HFFc6 (cell line): ENCODE data around the gene ANHX. TPM values are rescaled to one million over a fixed set of nuclear protein-coding genes. Genes with fewer than 3 reads are reported as not detected.
"Not testable (repeated sequence)": the region's sequence is repeated elsewhere in the genome, so short reads cannot be mapped to it uniquely, and the experiment has no call there.

Experiments used
- DNase-seq: peaks from one replicate; pipeline ENCODE4 v3.0.0-alpha.2; 2018
- H3K27ac Mint-ChIP-seq: 2 replicates; pipeline ENCODE4 v1.8.0; 2020; ENCODE audit warnings: mild to moderate bottlenecking, mixed read lengths
- H3K27me3 Mint-ChIP-seq: 2 replicates; pipeline ENCODE4 v1.8.0; 2021; ENCODE audit warnings: mild to moderate bottlenecking, moderate library complexity, mixed read lengths; ENCODE audit not compliant: insufficient read depth
- H3K36me3 Mint-ChIP-seq: 2 replicates; pipeline ENCODE4 v1.8.0; 2021; ENCODE audit warnings: low read depth, mixed read lengths
- H3K4me1 Mint-ChIP-seq: 2 replicates; pipeline ENCODE4 v1.8.0; 2020; ENCODE audit warnings: low read depth, mixed read lengths
- H3K4me3 Mint-ChIP-seq: 2 replicates; pipeline ENCODE4 v1.8.0; 2020; ENCODE audit warnings: mild to moderate bottlenecking, moderate library complexity, mixed read lengths
- H3K9me3 Mint-ChIP-seq: 2 replicates; pipeline ENCODE4 v1.8.0; 2020; ENCODE audit warnings: mild to moderate bottlenecking, mixed read lengths
- CTCF ChIP-seq: fragments of 200-600 bp; sonication (generic); IDR thresholded peaks from 2 replicates; pipeline ENCODE4 v1.5.0; 2021; ENCODE audit warnings: antibody characterized with exemption, mild to moderate bottlenecking
- long read RNA-seq: library from polyadenylated mRNA; unstranded; transcript quantifications from one replicate; pipeline ENCODE4 v2.0.0, GENCODE V29; 2019
- total RNA-seq, 6 experiments: library from RNA; stranded (reverse); fragmentation: NEBNext Ultra II Directional; extraction: Animal tissue kit (Norgen Biotek cat#: 25700); gene quantifications; 2 replicates in 1 of 6; 3 replicates in 5 of 6; pipeline ENCODE4 v1.2.3, GENCODE V29; 2021

ANHX gene
- total RNA-seq: not detected
- long read RNA-seq: 0 reads

- H3K4me1 Mint-ChIP-seq: no peaks in the 10 kb centered on the region
- H3K36me3 Mint-ChIP-seq: peaks cover 4% of the 10 kb centered on the region; the same call in 1 of the 2 replicates
- TF ChIP-seq CTCF: no peak
- H3K9me3 Mint-ChIP-seq: peaks cover 57% of the 10 kb centered on the region
- H3K27ac Mint-ChIP-seq: no peak within 1 kb of the TSS
- H3K4me3 Mint-ChIP-seq: no peak within 1 kb of the TSS
- no peak for DNase-seq
- no peaks in the 10 kb centered on the region; the same call in 1 of the 2 replicates for H3K27me3 Mint-ChIP-seq
Measured at GRCh38 chr12:133235401-133236112, at the start of gene ANHX. TSS of gene ANHX (minus strand) at chr12:133235877. CDS start at chr12:133234356, 1,521 bp downstream.

- not testable (repeated sequence) for H3K4me1 Mint-ChIP-seq
Measured at GRCh38 chr12:133264668-133265067, 29.0 kb upstream of the ANHX start.

GRCh38 chr12:133264173-133264572, 28.5 kb upstream of the ANHX start:
- Mint-ChIP-seq H3K27me3 (no peaks in the 10 kb centered on the region), H3K27ac (no peak overlapping the region), H3K4me1 (no peaks in the 10 kb centered on the region), H3K36me3 (no peaks in the 10 kb centered on the region), H3K4me3 (no peak overlapping the region), H3K9me3 (peaks cover 4% of the 10 kb centered on the region; the same call in 1 of the 2 replicates)
- no peak for DNase-seq
- no peak for TF ChIP-seq CTCF

More at GRCh38 chr12:133264668-133265067, 29.0 kb upstream of the ANHX start:
- not testable (repeated sequence) for H3K27me3 Mint-ChIP-seq, H3K4me3 Mint-ChIP-seq, DNase-seq, H3K27ac Mint-ChIP-seq, H3K9me3 Mint-ChIP-seq, H3K36me3 Mint-ChIP-seq

GRCh38 chr12:133256321-133256720, 20.6 kb upstream of the ANHX start:
- Mint-ChIP-seq H3K27ac (no peak overlapping the region), H3K9me3 (peaks cover 21% of the 10 kb centered on the region), H3K36me3 (0 out of 2 replicates have a peak, but pooled peaks cover 4% of the 10 kb centered on the region), H3K4me3 (no peak overlapping the region), H3K4me1 (no peaks in the 10 kb centered on the region), H3K27me3 (no peaks in the 10 kb centered on the region)
- no peak for TF ChIP-seq CTCF
- DNase-seq: no peak

- not testable (repeated sequence) for H3K27ac Mint-ChIP-seq, H3K4me3 Mint-ChIP-seq, DNase-seq, H3K4me1 Mint-ChIP-seq, H3K27me3 Mint-ChIP-seq, H3K36me3 Mint-ChIP-seq
- peaks cover 21% of the 10 kb centered on the region for H3K9me3 Mint-ChIP-seq
Measured at GRCh38 chr12:133255833-133256232, 20.2 kb upstream of the ANHX start.

- Mint-ChIP-seq H3K36me3 (0 out of 2 replicates have a peak, but pooled peaks cover 4% of the 10 kb centered on the region), H3K4me3 (no peak overlapping the region), H3K27ac (no peak overlapping the region), H3K4me1 (no peaks in the 10 kb centered on the region), H3K9me3 (peaks cover 43% of the 10 kb centered on the region), H3K27me3 (no peaks in the 10 kb centered on the region)
- no peak for TF ChIP-seq CTCF
- no peak for DNase-seq
Measured at GRCh38 chr12:133251732-133252131, 16.1 kb upstream of the ANHX start.
